ENCODE results near the gene ALCAM.

DNA sequence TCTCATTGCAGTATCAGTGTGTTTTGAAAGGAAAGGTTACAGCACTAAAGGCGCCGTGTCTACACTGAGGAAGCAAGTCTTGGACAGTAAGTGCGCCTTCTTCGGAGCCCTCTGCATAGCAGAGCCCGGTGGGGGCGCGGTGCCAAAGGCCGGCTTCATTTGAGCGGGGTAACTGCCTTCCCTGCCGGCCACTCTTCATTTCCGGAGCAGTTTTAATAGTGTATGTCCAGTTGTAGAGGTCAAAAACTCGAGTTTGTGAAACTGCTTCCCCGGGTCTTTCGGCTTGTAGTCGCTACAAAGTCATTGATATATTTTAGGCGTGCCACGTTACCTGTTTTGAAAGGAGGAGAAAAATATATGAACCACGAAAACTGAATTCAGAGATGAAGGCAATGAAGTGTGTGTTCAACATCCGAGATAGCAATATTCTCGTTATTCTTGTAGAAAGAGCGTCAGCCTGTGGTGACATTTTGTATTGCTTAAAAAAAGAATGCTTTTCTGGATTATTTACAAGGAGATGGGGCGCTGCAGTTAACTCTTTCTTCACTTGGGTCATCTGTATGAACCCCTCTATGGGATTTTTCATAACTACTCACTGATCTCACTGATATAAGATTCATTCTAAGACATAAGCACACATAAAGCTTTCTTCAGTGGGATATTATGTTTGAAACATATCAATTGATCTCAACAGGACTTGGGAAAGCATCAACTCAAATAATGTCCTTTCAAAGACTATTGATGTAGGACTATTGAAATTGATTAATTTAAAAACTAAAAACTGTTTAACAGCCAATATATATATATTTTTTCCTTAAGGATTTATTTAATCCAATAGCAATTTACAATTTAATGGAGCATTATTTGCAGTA, 3.0 kb downstream of the ALCAM start:
- TF ChIP-seq YY1 (IDR thresholded peaks at IDR 0.05; ENCODE audit: insufficient read depth, insufficient read length) (no peak), SUZ12 (IDR thresholded peaks at IDR 0.05; ENCODE audit: extremely low read depth, insufficient read depth, insufficient read length) (no peak)

Data from NT2/D1 (cell line).